Stromal cell of bone marrow (primary cell): ENCODE results near the gene BRMS1L.

Experiments
- DNase-seq: peaks from one replicate; pipeline ENCODE4 v3.0.0-alpha.2; 2012; ENCODE audit warnings: low read depth

Gene BRMS1L

DNA sequence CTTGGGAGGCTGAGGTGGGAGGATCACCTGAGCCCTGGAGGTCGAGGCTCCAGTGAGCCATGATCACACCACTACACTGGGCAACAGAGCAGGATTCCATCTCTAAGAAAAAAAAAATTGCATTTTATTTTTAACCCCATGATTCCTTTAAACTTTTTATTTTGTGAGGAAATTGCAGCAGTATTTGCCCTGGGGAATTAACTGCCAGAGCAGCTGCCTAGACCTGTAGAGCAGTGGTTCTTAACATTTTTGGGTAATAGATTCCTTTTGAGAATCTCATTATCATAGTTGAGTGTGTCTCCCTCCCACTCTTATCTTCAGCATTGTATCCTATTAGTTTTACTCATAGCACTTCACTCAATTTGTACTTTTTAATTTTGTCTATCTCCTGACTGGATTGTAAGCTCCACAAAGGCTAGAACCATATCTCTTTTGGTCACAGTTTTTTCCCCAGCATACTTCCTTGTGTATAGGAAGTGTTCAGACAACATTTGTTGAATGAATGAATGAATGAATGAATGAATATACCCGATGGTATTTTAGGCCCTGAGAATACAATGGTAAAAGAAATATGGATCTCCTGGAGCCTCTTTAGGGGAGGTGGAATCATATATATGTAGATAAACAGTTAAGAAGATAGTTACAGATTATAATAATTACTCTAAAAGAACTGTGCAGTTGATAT, 40.6 kb downstream of the BRMS1L start:
- no peak for DNase-seq

DNA sequence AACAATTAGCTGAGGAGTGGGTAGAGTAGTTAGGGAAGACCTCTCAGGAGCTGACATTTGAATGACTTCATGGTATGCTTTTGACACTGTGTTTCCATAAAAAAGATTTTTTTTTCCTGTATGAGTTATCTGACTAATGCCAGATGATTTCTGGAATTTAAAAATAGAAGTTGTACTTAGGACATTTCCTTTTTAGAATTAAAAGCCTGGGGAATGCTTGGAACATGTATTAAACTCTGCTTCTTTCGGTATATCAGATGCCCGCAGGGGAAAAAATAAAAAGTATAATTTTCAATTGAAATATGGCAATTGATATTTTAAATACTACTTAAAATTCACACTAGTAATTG, 41.1 kb downstream of the BRMS1L start:
- no peak for DNase-seq

DNA sequence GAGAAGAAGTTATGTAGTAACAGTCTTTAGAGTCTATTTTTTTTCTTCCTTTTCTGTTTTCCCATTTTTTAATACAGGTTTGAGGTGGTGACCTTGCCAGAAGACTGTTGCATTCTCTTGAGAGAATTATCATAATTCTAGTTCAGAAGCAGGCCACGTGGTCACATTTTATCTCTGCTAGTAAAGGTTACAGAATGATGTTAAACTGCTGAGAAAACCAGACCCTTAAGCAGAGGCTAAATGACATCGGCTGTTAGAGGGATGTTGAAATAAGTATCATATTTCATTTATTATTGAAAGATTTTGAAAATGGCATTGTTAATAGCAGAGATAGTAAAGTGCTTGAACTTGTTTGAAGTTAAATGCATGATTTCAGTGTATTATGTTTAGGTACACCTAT, 49.2 kb downstream of the BRMS1L start:
- DNase-seq = no peak

DNA sequence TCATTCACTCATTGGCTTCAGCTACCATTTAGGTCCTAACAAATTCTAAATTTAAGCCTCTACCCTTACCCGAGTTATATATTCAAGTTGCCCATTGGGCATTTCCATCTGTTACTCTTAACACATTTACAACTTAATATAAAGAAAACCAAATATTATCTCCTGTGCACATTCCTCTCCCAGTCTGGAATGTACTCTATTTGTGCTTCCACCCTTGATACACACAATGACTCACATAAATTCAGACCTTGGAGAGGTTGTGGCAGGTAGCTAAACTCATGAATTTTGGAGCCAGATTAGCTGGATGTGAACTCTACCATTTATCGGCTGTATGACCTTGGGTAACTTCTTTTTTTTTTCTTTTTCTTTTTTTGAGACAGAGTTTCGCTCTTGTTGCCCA, 51.1 kb downstream of the BRMS1L start:
- DNase-seq = no peak

DNA sequence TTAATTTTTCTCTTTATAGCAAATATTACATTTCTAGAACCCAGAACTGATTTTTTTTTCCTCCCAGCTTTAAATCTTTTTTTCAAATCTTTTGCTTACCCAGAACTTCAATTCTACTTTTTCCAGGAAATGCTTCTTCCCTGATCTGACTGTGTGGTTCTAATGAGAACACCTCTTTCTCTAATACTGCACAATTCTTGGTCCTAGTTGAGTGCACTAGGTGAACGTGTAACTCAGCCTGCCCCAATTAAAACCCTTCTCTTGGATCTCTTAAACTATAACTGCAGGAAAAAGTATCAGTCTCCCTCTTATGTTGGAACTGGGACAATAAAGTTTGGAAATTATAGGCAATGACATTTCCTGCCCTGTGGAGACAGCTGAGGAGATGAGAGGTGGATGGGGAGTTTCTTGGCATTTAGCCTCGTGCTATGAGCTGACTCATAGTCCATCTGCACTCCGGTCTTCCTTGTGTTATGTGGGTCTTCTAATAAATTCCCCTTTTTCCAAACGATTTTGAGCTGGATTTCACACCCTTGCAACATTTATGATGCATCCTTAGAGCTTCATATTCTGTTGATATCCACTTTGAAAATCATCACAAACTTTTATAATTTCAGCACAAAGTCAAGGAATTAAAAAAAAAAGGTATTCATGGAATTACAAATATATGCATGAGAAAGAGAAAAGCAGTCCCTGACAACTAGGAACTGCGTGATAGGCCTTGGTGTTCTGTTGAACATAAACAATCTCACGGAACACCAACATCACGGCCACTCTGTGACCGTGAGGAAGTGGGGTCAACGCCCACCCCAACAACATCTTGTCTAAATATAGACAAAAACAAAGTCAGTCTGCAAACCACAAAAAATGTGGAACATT, 52.4 kb downstream of the BRMS1L start:
- peak; percentile 74 for DNase-seq

DNA sequence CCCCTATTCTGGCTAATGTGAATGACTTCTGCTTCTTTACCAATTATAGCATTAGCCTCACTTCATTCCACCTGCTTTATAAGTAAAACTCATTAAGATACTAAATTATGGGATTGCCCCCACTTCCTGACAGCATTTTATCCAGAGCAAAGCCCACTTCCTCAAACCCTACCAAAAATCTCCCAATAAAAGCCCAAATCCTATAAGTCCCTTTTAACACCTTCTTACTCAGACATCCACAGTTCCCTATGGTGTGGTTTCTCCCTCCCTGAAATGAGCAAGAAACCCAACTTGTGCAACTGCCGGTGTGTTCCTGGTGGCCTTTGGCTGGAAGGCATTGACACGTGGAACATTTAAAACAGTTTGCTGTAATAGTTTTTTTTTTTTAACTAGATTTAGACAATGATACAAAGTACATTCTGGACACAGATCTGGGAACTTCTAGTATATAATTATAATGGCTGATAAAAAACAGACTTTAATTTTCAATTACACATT, 53.1 kb downstream of the BRMS1L start:
- DNase-seq = no peak

DNA sequence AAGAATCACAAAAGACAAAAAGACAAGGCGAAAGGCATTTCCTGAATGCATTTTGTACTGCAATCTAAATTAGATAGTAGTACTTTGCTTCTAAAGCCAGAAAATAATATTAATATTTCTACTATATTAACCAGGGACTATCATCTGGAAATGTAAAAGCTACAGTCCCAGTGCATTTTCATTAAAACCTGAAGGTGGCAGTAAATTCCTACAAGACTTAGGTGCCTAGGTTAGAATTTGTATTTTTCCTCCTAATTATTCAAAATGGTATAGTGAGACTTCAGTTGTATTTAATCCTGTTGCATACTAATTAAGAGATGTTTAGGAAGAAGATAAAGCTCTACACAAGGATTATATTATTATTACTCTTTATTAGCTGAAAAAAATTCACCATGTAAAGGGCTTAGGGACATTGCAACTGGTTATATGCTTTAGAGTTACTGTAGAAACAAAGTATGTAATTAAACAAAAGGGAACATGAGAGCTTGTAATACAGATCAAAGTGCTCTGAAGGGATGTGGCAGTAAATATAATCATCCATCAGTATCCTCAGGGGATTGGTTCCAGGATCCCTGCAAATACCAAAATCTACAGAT, 53.6 kb downstream of the BRMS1L start:
- no peak for DNase-seq

DNA sequence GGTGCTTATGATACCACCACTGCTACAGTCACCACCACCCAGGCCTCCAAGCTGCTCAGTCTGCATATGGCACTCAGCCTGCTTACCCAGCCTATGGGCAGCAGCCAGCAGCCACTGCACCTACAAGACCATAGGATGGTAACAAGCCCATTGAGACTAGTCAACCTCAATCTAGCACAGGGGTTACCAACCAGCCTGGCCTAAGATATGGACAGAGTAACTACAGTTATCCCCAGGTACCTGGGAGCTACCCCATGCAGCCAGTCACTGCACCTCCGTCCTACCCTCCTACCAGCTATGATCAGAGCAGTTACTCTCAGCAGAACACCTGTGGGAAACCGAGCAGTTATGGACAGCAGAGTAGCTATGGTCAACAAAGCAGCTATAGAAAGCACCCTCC, 55.1 kb downstream of the BRMS1L start:
- DNase-seq = no peak

DNA sequence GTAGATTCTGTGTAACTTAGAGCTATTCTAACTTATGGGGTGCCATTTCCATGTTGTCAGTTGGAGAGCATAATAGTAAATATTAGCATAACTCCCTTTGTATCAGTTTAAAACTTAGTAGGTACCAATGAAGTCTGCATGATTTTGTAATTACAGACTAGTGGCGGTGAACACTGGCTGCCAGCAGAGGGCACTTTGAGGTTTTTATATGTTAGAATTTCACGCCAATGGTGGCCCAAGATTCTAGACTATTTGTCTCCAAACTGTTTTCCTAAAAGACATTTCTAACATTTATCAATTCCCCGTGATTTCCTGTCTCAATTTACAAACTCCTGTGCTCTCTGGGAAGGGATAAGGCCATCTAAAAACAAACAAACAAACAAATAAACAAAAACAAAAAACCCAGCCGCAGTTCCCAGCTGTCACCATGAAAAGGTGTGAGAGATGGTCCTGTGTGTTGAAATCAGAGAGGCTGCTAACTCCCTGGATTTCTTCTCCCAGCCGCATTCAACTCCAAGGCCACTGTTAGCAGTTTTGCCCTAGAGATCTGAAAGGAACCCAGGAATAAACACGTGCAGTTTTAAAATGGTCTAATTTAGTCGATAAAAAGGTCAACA, 57.6 kb downstream of the BRMS1L start:
- no peak for DNase-seq

DNA sequence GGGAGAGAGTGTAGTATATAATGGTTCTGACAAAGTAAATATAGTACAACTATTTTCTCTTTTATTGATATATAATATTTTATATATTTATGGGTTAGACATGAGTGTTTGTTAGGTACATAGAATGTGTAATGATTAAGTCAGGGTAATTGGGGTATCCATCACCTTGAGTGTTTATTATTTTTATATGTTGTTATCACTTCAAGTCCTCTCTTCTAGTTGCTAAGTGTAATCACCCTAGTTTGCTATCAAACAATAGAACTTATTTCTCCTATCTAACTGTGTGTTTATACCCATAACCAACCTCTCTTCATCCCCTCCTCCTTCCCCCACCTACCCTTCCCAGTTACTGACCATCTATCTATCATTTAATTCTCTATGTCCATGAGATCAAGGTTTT, 64.2 kb downstream of the BRMS1L start:
- no peak for DNase-seq

DNA sequence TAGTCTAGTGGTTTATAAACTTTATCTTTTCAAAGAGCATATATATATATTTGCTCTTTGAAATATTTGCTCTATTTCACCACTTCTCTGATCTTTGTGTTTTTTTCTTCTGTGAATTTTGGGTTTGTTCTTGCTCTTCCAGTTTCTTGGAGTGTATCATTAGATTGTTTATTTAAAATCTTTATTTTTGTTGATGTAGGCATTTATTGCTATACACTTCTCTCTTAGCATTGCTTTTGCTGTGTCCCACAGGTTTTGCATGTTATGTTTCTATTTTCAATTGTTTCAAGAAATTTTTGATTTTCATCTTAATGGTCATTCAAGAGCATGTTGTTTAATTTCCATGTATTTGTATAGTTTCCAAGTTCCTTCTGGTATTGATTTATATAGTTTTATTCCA, 69.1 kb downstream of the BRMS1L start:
- no peak for DNase-seq

DNA sequence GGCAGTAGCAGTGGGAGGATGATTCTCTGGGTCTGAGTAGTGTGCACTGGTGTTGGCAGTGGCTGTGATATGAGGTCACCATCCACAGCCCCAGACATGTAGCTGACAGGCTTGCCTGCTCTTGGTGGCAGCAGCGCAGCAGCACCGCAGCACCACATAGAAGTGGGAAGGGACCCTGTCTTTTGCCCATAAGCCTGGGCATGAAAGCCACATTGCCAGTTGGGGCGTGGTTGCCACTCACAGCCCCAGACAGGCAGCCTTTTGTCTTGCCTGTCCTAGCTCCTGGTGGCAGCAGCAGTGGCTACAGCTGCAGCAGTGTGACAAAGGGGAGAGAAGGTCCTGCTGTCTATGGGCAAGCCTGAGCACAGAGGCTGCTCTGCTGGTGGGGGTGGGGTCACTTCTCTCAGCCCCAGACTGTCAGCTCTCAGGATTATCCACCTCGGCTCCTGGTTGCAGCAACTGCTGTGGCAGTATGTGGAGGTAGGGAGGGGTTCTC, 71.5 kb downstream of the BRMS1L start:
- no peak for DNase-seq

DNA sequence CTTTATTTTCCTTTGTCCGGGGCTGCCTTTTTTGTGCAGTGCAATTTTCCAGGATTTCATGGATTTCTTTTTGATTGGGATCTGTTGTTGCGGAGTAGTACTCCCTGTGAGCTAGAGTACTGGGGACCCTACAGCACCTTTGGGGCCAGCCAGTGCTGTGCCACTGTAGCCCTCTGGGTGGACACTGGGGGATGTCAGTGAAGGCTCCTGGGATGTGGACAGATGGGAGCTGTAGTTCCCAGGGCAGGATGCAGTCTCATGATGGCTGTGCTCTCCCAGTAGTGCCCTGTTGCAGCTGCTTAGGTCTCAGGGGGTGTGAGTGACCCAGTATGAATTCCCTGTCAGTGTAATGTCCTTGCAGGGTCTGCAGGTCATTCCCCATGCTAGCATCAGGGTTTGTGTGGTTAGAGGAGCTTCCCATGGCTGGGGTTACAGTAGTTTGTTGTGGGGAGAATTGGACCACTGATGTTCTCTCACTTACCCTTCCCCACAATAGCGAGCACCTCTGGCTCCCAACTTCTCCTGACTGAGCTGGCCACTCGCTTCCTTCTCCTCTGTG, 72.2 kb downstream of the BRMS1L start:
- DNase-seq = no peak

DNA sequence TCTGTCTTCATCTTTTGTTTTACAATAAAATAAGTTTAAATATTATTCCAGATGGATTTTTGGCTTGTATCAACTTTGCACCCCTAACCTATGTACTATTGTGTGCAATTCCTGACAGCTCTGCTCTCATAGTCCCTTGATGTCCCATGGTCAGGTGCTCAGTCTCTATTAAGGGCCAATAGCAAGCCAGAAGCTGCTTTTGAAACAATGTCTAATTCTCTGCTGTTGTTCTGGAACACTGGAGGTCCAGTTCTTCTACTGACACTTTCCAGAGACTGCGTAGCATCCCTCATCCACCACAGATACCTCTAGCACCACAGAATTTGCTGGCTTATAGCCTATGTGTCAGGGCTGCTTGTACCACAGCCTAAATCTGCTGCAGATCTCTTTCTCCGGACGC, 74.6 kb downstream of the BRMS1L start:
- DNase-seq = no peak

DNA sequence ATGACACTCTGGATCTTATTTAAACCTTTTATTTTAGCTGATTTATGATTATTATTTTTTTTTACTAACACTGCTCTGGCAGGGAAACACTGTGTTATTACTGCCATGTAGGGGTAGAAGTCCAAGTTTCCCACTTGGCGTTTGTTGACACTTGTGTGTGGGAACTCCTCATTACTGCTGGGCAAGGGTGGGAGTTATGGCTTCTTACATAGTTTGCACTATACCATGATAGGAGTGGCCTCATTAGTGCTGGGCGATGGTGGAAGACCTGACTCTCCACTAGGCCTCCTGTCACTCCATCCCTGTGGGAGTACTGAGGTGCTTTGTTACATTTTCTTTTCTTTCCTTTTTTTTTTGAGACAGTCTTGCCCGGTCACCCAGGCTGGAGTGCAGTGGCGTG, 83.5 kb downstream of the BRMS1L start:
- no peak for DNase-seq

DNA sequence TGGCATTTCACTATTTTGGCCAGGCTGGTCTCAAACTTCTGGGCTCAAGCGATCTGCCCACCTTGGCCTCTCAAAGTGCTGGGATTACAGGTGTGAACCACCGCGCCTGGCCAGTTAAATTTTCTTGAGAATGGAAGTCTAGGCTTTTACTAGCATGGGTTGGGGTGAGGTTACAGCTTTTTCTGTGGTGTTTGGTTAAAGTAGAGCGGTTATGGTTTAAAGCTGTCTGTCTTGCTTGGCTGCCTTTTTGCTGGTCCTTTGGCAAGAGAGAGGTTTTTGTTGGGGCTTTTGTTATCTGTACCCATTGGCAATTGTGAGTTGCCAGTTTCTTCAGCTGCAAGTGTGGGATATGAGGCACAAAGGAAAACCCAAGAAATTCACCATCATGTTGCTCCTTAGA, 84.1 kb downstream of the BRMS1L start:
- no peak for DNase-seq

DNA sequence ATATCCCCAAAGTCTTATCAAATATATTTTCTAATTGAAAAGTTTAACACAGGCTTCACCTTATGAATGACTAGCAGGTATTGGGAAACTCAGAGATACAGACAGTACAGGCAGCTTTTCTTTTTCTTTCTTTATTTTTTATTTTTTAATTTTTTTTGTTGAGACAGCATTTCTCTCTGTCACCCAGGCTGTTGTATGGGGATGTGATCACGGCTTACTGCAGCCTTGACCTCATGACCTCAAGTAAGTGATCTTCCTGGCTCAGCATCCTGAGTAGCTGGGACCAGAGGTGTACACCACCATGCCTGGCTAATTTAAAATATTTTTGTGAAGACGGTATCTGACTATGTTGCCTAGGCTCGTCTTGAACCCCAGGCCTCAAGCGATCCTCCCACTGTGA, 85.0 kb downstream of the BRMS1L start:
- DNase-seq = no peak

DNA sequence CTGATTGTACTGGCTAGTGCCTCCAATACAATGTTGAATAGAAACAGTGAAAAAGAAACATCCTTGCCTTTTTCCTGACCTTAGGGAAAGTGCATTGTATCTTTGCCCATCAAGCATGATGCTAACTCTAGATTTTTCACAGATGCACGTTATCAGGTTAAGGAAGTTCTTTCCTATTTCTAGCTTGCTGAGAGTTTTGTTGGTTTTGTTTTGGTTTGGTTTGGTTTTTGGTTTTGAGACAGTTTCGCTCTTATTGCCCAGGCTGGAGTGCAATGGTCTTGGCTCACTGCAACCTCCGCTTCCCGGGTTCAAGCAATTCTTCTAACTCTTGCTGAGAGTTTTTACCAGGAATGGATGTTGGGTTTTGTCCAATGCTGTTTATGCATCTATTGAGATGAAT, 89.0 kb downstream of the BRMS1L start:
- DNase-seq = no peak

DNA sequence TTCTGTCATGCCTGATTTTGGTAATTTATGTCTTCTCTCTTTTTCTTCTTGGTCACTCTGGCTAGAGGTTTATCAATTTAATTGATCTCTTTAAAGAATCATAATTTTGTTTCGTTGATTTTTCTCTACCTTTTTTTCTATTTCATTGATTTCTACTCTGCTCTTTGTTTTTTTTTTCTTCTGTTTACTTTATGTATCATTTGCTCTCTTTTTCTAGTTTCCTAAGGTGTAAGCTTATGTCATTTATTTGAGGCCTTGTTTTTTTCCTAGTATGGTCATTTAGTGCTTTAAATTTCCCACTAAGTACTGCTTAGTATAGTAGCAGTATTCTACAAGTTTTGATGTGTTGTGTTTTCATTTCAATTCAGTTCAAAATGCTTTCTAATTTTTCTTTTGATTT, 89.6 kb downstream of the BRMS1L start:
- DNase-seq = no peak
